Osteocyte (in vitro differentiated cells): ENCODE data around the gene DACH1. TPM values are rescaled to one million over a fixed set of nuclear protein-coding genes. Genes with fewer than 3 reads are reported as not detected.
A peak's percentile ranks its signal among the peaks of the same experiment; 100 is the strongest.
"Not testable (repeated sequence)": the region's sequence is repeated elsewhere in the genome, so short reads cannot be mapped to it uniquely, and the experiment has no call there.

Experiments used
- DNase-seq: peaks from one replicate; pipeline ENCODE4 v3.0.0; 2021; ENCODE audit warnings: mixed read lengths; ENCODE audit not compliant: unreplicated experiment; ENCODE audit errors: extremely low spot score
- H3K27ac Mint-ChIP-seq: one replicate; pipeline ENCODE4 v1.8.0; 2021; ENCODE audit warnings: mild to moderate bottlenecking, mixed read lengths; ENCODE audit not compliant: unreplicated experiment
- H3K27me3 Mint-ChIP-seq: one replicate; pipeline ENCODE4 v1.8.0; 2021; ENCODE audit warnings: mixed read lengths; ENCODE audit not compliant: unreplicated experiment
- H3K36me3 Mint-ChIP-seq: one replicate; pipeline ENCODE4 v1.8.0; 2021; ENCODE audit warnings: mixed read lengths; ENCODE audit not compliant: unreplicated experiment
- H3K4me1 Mint-ChIP-seq: one replicate; pipeline ENCODE4 v1.8.0; 2021; ENCODE audit warnings: mixed read lengths; ENCODE audit not compliant: unreplicated experiment
- H3K4me3 Mint-ChIP-seq: one replicate; pipeline ENCODE4 v1.8.0; 2021; ENCODE audit warnings: mild to moderate bottlenecking, moderate library complexity, mixed read lengths; ENCODE audit not compliant: unreplicated experiment
- H3K9me3 Mint-ChIP-seq: one replicate; pipeline ENCODE4 v1.8.0; 2021; ENCODE audit warnings: mixed read lengths; ENCODE audit not compliant: unreplicated experiment
- CTCF ChIP-seq: fragments of 200-600 bp; sonication (generic); IDR thresholded peaks from 2 replicates; pipeline ENCODE4 v1.5.0; 2021; ENCODE audit warnings: antibody characterized with exemption, mild to moderate bottlenecking, moderate library complexity
- long read RNA-seq: library from polyadenylated mRNA; unstranded; transcript quantifications from one replicate; pipeline ENCODE4 v2.0.0, GENCODE V29; 2021
- total RNA-seq: library from RNA; stranded (reverse); gene quantifications from 2 replicates; pipeline ENCODE4 v1.2.1, GENCODE V29; 2021

Gene DACH1
- 0.34 and 0.54 TPM in 2 replicates for total RNA-seq
- long read RNA-seq: 0 reads

DNA sequence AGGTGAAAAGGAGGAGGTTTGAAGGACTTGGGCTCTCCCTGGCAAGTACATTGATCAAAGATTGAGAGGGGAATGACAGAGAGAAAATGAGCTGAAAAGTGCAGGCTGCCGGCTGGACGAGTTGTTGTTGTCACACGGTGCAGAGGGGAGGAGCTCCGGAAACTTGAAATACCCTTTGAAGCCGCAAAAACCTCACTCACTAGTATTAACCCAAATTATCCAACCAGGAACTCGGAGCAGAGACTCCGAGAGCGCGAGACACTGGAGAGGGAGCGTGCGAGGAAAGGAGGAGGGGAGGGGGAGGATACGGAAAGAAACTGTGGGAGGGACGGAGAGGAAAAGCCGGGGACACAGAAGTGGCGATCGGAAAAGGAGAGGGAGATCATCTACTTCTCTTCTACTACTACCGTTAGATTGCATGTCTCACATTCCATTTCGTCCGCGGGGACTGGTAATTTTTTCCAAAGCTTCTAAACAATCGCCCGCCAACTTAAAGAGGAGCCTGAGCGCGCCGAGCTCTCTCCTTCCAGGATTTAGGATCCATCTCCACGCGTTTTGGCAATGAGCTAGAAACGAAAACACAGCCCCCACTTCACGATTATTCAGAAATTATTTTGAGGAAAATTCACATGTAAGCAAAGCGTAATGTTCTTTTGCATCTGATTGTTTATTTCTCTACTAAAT lies at the start of gene DACH1:
Gene DACH1 (minus strand): TSS at position 74 of the 684 bp plus-strand sequence.
- DNase-seq: no peak
- Mint-ChIP-seq H3K4me3 (peak within 1 kb of the TSS; percentile 91), H3K27me3 (peaks cover 83% of the 10 kb centered on the region), H3K9me3 (no peaks in the 10 kb centered on the region), H3K36me3 (no peaks in the 10 kb centered on the region), H3K27ac (no peak within 1 kb of the TSS), H3K4me1 (peaks cover 24% of the 10 kb centered on the region)
- no peak for TF ChIP-seq CTCF

GRCh38 chr13:71913717-71914116 lies 46.7 kb upstream of the DACH1 start:
- H3K4me3 Mint-ChIP-seq: no peak overlapping the region
- no peak for TF ChIP-seq CTCF
- H3K36me3 Mint-ChIP-seq: no peaks in the 10 kb centered on the region
- no peaks in the 10 kb centered on the region for H3K9me3 Mint-ChIP-seq
- no peaks in the 10 kb centered on the region for H3K27me3 Mint-ChIP-seq
- DNase-seq: no peak
- H3K27ac Mint-ChIP-seq: no peak overlapping the region
- no peaks in the 10 kb centered on the region for H3K4me1 Mint-ChIP-seq

GRCh38 chr13:71912524-71912923 lies 45.5 kb upstream of the DACH1 start:
- Mint-ChIP-seq H3K36me3 (no peaks in the 10 kb centered on the region), H3K9me3 (no peaks in the 10 kb centered on the region), H3K4me3 (no peak overlapping the region), H3K27ac (no peak overlapping the region), H3K27me3 (no peaks in the 10 kb centered on the region), H3K4me1 (no peaks in the 10 kb centered on the region)
- DNase-seq: no peak
- TF ChIP-seq CTCF: no peak

- Mint-ChIP-seq H3K27me3 (no peaks in the 10 kb centered on the region), H3K4me3 (no peak overlapping the region), H3K4me1 (no peaks in the 10 kb centered on the region), H3K9me3 (no peaks in the 10 kb centered on the region), H3K27ac (no peak overlapping the region), H3K36me3 (no peaks in the 10 kb centered on the region)
- TF ChIP-seq CTCF: no peak
- no peak for DNase-seq
Observed at GRCh38 chr13:71906448-71906847, 39.4 kb upstream of the DACH1 start.

- no peaks in the 10 kb centered on the region for H3K4me1 Mint-ChIP-seq
- DNase-seq: no peak
- no peaks in the 10 kb centered on the region for H3K9me3 Mint-ChIP-seq
- H3K36me3 Mint-ChIP-seq: no peaks in the 10 kb centered on the region
- no peak for TF ChIP-seq CTCF
- H3K27ac Mint-ChIP-seq: no peak overlapping the region
- H3K4me3 Mint-ChIP-seq: no peak overlapping the region
- H3K27me3 Mint-ChIP-seq: no peaks in the 10 kb centered on the region
Observed at GRCh38 chr13:71902676-71903075, 35.7 kb upstream of the DACH1 start.

DNA sequence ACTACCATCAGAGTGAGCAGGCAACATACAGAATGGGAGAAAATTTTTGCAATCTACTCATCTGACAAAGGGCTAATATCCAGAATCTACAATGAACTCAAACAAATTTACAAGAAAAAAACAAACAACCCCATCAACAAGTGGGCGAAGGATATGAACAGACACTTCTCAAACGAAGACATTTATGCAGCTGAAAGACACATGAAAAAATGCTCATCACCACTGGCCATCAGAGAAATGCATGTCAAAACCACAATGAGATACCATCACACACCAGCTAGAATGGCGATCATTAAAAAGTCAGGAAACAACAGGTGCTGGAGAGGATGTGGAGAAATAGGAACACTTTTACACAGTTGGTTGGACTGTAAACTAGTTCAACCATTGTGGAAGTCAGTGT lies 26.5 kb upstream of the DACH1 start:
- not testable (repeated sequence) for H3K36me3 Mint-ChIP-seq, H3K4me1 Mint-ChIP-seq, H3K9me3 Mint-ChIP-seq, H3K4me3 Mint-ChIP-seq, H3K27ac Mint-ChIP-seq, DNase-seq
- H3K27me3 Mint-ChIP-seq: peaks cover 10% of the 10 kb centered on the region
